Measurements from ENCODE around the gene FLT1. TPM values are rescaled to one million over a fixed set of nuclear protein-coding genes. Genes with fewer than 3 reads are reported as not detected.

Gene FLT1, protein sequence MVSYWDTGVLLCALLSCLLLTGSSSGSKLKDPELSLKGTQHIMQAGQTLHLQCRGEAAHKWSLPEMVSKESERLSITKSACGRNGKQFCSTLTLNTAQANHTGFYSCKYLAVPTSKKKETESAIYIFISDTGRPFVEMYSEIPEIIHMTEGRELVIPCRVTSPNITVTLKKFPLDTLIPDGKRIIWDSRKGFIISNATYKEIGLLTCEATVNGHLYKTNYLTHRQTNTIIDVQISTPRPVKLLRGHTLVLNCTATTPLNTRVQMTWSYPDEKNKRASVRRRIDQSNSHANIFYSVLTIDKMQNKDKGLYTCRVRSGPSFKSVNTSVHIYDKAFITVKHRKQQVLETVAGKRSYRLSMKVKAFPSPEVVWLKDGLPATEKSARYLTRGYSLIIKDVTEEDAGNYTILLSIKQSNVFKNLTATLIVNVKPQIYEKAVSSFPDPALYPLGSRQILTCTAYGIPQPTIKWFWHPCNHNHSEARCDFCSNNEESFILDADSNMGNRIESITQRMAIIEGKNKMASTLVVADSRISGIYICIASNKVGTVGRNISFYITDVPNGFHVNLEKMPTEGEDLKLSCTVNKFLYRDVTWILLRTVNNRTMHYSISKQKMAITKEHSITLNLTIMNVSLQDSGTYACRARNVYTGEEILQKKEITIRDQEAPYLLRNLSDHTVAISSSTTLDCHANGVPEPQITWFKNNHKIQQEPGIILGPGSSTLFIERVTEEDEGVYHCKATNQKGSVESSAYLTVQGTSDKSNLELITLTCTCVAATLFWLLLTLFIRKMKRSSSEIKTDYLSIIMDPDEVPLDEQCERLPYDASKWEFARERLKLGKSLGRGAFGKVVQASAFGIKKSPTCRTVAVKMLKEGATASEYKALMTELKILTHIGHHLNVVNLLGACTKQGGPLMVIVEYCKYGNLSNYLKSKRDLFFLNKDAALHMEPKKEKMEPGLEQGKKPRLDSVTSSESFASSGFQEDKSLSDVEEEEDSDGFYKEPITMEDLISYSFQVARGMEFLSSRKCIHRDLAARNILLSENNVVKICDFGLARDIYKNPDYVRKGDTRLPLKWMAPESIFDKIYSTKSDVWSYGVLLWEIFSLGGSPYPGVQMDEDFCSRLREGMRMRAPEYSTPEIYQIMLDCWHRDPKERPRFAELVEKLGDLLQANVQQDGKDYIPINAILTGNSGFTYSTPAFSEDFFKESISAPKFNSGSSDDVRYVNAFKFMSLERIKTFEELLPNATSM (N-terminal part only)
- total RNA-seq = 10 to 100 TPM; 19.3 to 48.6 (median 24.4) TPM

DNA sequence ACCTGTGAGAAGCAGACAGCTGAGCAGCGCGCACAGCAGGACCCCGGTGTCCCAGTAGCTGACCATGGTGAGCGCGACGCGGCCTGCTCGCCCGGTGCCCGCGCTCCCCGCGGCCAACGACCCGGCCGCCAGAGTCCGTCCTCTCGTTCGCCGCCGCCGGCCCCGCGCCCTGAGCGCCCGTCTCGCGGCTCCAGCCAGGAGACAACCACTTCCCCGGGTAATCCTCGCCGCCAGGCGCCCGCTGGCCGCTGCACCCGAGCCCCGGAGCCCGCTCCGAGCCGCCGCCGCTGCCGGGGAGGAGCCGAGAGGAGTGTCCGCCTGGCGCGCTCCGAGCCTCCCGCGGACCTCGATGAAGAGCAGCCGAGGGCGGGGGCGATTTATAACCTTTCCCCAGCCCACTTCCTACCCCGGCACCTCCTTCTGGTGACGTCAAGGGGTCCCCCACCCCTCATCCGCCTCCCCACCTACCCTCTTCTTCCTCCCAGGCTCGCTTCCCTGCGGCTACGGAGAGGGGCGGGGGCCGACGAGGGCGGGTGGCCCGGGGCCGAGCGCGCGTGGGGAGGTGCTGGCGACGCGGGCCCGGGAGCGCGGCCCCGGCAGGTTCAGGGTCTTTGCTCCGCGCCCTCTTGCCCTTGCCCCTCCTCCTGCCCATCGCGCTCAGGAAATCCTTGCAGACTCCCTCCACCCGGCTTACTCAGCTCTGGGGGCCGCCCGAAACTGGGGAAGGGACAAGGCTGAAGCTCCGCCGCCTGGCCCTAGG lies at the start of gene FLT1:
TSS of gene FLT1 (minus strand) at position 351 of the 760 bp plus-strand sequence. CDS start at position 66, 285 bp downstream.
- H3K9me3 ChIP-seq = no peaks in the 10 kb centered on the region
- WGBS, 2 donors = 1% methylated on average over 34 to 62 of the region's 84 CpGs
- peak in 1 of 2 donors; percentile 22 for TF ChIP-seq EP300 (IDR thresholded peaks at IDR 0.05)
- peak in 1 of 2 donors; percentile 25 for TF ChIP-seq POLR2A (IDR thresholded peaks at IDR 0.05)
- TF ChIP-seq, protein P1, sequence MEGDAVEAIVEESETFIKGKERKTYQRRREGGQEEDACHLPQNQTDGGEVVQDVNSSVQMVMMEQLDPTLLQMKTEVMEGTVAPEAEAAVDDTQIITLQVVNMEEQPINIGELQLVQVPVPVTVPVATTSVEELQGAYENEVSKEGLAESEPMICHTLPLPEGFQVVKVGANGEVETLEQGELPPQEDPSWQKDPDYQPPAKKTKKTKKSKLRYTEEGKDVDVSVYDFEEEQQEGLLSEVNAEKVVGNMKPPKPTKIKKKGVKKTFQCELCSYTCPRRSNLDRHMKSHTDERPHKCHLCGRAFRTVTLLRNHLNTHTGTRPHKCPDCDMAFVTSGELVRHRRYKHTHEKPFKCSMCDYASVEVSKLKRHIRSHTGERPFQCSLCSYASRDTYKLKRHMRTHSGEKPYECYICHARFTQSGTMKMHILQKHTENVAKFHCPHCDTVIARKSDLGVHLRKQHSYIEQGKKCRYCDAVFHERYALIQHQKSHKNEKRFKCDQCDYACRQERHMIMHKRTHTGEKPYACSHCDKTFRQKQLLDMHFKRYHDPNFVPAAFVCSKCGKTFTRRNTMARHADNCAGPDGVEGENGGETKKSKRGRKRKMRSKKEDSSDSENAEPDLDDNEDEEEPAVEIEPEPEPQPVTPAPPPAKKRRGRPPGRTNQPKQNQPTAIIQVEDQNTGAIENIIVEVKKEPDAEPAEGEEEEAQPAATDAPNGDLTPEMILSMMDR (IDR thresholded peaks at IDR 0.05) = no peak
- peak within 1 kb of the TSS; percentile 23 to 63 (median 34) for H3K4me3 ChIP-seq
- no peak for DNase-seq (ENCODE audit: low spot score in 2 of 2)
- H3K4me1 ChIP-seq = peaks cover 0 to 26% (median 14%) of the 10 kb centered on the region in 4 donors
- H3K27ac ChIP-seq = peak within 1 kb of the TSS in 1 of 4 donors; percentile 75
- no peaks in the 10 kb centered on the region for H3K36me3 ChIP-seq
- peaks cover 0 to 56% of the 10 kb centered on the region in 2 donors for H3K27me3 ChIP-seq

DNA sequence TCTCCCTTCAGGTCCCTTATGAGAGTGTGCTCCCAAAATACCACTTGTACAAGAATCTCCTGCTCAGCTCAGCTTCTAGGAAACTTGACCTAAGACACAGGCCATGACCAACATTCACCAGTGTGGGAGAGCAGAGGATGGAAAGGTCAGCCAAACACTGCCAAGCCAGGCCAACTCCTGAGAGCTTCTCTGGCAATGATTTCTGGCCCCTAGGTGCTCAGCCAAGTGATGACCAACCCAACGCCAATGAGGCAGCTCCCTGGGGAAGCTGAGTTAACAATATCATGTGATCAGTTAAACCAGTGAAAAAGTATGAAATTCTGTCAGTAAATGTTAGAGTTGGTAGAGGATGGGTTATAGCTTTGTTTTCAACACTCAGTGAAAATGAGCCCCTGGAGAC lies 49.1 kb upstream of the FLT1 start:
- 73 to 79% methylated on average over 1 of the region's 1 CpG for WGBS, 2 donors
- Histone ChIP-seq H3K9me3 (peaks cover 0 to 21% (median 0%) of the 10 kb centered on the region in 4 donors), H3K4me3 (no peak overlapping the region), H3K4me1 (no peaks in the 10 kb centered on the region), H3K27me3 (no peaks in the 10 kb centered on the region), H3K27ac (no peak overlapping the region), H3K36me3 (no peaks in the 10 kb centered on the region)
- TF ChIP-seq EP300 (IDR thresholded peaks at IDR 0.05) (no peak), POLR2A (IDR thresholded peaks at IDR 0.05) (no peak)
- TF ChIP-seq, protein P1 (IDR thresholded peaks at IDR 0.05) = no peak
- DNase-seq (ENCODE audit: low spot score in 2 of 2) = no peak

DNA sequence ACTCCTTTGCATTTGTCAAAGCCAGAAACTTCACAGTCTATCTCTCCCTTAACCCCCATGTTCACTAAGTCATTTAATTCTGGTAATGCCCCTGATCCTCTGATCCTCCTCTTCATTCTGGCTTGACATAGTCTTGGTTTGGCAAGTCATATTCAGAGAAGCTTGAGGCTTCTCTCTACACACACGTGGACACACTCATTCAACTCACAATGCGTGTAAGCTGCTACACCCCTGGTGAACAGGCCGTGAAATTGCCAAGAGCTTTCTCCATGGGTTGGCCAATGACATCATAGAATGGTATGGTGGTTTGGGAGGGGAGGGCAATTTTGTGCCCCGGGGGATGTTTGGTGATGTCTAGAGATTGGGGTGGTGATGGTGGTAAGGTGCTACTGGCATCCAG lies 47.9 kb upstream of the FLT1 start:
- Histone ChIP-seq H3K4me1 (no peaks in the 10 kb centered on the region), H3K27me3 (no peaks in the 10 kb centered on the region), H3K9me3 (peaks cover 0 to 21% (median 0%) of the 10 kb centered on the region in 4 donors), H3K27ac (no peak overlapping the region), H3K36me3 (no peaks in the 10 kb centered on the region), H3K4me3 (no peak overlapping the region)
- TF ChIP-seq, protein P1 (IDR thresholded peaks at IDR 0.05) = no peak
- TF ChIP-seq EP300 (IDR thresholded peaks at IDR 0.05) (no peak), POLR2A (IDR thresholded peaks at IDR 0.05) (no peak)
- no peak for DNase-seq (ENCODE audit: low spot score in 2 of 2)
- 86 to 96% methylated on average over 4 of the region's 4 CpGs for WGBS, 2 donors

DNA sequence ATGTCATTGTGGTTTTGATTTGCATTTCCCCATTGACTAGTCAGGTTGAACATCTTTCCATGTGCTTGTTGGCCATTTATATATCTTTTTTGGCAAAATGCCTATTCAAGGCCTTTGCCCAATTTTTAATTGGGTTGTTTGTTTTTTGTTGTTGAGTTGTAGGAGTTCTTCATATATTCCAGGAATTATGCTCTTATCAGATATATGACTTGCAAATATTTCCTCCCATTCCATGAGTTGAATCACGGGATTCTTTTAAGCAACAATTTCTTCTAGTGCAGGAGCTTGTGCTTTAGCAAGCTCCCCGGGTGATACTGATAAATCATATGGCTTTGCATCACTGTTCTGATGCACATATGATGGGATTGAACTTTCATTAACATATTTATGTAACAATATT lies 47.0 kb upstream of the FLT1 start:
- DNase-seq (ENCODE audit: low spot score in 2 of 2) = no peak
- 87 to 90% methylated on average over 2 of the region's 2 CpGs for WGBS, 2 donors
- H3K36me3 ChIP-seq = no peaks in the 10 kb centered on the region
- no peak overlapping the region for H3K27ac ChIP-seq
- peaks cover 0 to 21% (median 0%) of the 10 kb centered on the region in 4 donors for H3K9me3 ChIP-seq
- no peak overlapping the region for H3K4me3 ChIP-seq
- no peaks in the 10 kb centered on the region for H3K4me1 ChIP-seq
- TF ChIP-seq, protein P1 (IDR thresholded peaks at IDR 0.05) = no peak
- TF ChIP-seq POLR2A (IDR thresholded peaks at IDR 0.05) (no peak), EP300 (IDR thresholded peaks at IDR 0.05) (no peak)
- no peaks in the 10 kb centered on the region for H3K27me3 ChIP-seq
